ENCODE results near the gene MTA1.

MTA1 gene

GRCh38 chr14:105398726-105399465, 20.7 kb upstream of the MTA1 start:
- no peak for TF ChIP-seq CTCF (conservative IDR thresholded peaks at IDR 0.05; ENCODE audit: control insufficient read depth, insufficient read depth, low read depth, low read length)
- H3K4me3 ChIP-seq (ENCODE audit: control insufficient read depth, low read depth, low read length): peak overlapping the region; percentile 54
- DNase-seq (ENCODE audit: low read depth): peak; percentile 21

- no peak for TF ChIP-seq CTCF (conservative IDR thresholded peaks at IDR 0.05; ENCODE audit: control insufficient read depth, insufficient read depth, low read depth, low read length)
- DNase-seq (ENCODE audit: low read depth): no peak
- H3K4me3 ChIP-seq (ENCODE audit: control insufficient read depth, low read depth, low read length): peak overlapping the region; percentile 54
Observed at GRCh38 chr14:105399466-105399775, 20.2 kb upstream of the MTA1 start.

GRCh38 chr14:105400016-105400415, 19.6 kb upstream of the MTA1 start:
- H3K4me3 ChIP-seq (ENCODE audit: control insufficient read depth, low read depth, low read length): no peak overlapping the region
- DNase-seq (ENCODE audit: low read depth): no peak
- no peak for TF ChIP-seq CTCF (conservative IDR thresholded peaks at IDR 0.05; ENCODE audit: control insufficient read depth, insufficient read depth, low read depth, low read length)

- no peak overlapping the region for H3K4me3 ChIP-seq (ENCODE audit: control insufficient read depth, low read depth, low read length)
- no peak for DNase-seq (ENCODE audit: low read depth)
- TF ChIP-seq CTCF (conservative IDR thresholded peaks at IDR 0.05; ENCODE audit: control insufficient read depth, insufficient read depth, low read depth, low read length): no peak
Observed at GRCh38 chr14:105401699-105402098, 17.9 kb upstream of the MTA1 start.

- TF ChIP-seq CTCF (conservative IDR thresholded peaks at IDR 0.05; ENCODE audit: control insufficient read depth, insufficient read depth, low read depth, low read length): no peak
- DNase-seq (ENCODE audit: low read depth): no peak
- H3K4me3 ChIP-seq (ENCODE audit: control insufficient read depth, low read depth, low read length): no peak overlapping the region
Observed at GRCh38 chr14:105408592-105408991, 11.0 kb upstream of the MTA1 start.

GRCh38 chr14:105409364-105409763, 10.3 kb upstream of the MTA1 start:
- TF ChIP-seq CTCF (conservative IDR thresholded peaks at IDR 0.05; ENCODE audit: control insufficient read depth, insufficient read depth, low read depth, low read length): no peak
- H3K4me3 ChIP-seq (ENCODE audit: control insufficient read depth, low read depth, low read length): no peak overlapping the region
- no peak for DNase-seq (ENCODE audit: low read depth)

- TF ChIP-seq CTCF (conservative IDR thresholded peaks at IDR 0.05; ENCODE audit: control insufficient read depth, insufficient read depth, low read depth, low read length): no peak
- no peak for DNase-seq (ENCODE audit: low read depth)
- H3K4me3 ChIP-seq (ENCODE audit: control insufficient read depth, low read depth, low read length): no peak overlapping the region
Observed at GRCh38 chr14:105410642-105411016, 9.0 kb upstream of the MTA1 start.
